Panc1 (cell line): ENCODE results near the gene SERPINF2. TPM values are rescaled to one million over a fixed set of nuclear protein-coding genes. Genes with fewer than 3 reads are reported as not detected.

Experiments
- ATAC-seq: fragments of 200-7000 bp; cut with Tn5 transposase; 2 replicates; pipeline ENCODE4 v1.9.1; 2020; ENCODE audit warnings: mild to moderate bottlenecking, moderate library complexity
- BruUV-seq: library from RNA; stranded (reverse); fragments of 400-500 nt; replicated peaks from 2 replicates; lab custom pipeline; 2021; lab: Mats Ljungman, UMichigan
- CTCF ChIA-PET: fragments of 300-600 bp; sonication (Branson Sonifier 250); formaldehyde crosslinking; loops from one replicate; lab custom pipeline; 2022; ENCODE audit warnings: antibody characterized with exemption; lab: Charles Lee
- POLR2A ChIA-PET: fragments of 300-600 bp; sonication (Branson Sonifier 250); formaldehyde crosslinking; loops from one replicate; lab custom pipeline; 2022; ENCODE audit warnings: antibody characterized with exemption; lab: Charles Lee
- DNase-seq: peaks from one replicate; pipeline ENCODE4 v3.0.0-alpha.2; 2010; ENCODE audit warnings: low read depth, low spot score
- H3K27ac ChIP-seq: 2 replicates; pipeline ENCODE4 v1.5.1; 2011; ENCODE audit warnings: mild to moderate bottlenecking, low read length, inconsistent platforms
- H3K27me3 ChIP-seq: fragments of 200-500 bp; sonication (Bioruptor generic); 2 replicates; pipeline ENCODE4 v1.6.0; 2014; ENCODE audit warnings: low read length, inconsistent platforms; ENCODE audit not compliant: control insufficient read depth, insufficient read depth
- H3K36me3 ChIP-seq: fragments of 200-500 bp; sonication (Bioruptor generic); 2 replicates; pipeline ENCODE4 v1.5.1; 2014; ENCODE audit warnings: inconsistent platforms, mild to moderate bottlenecking, low read length, moderate library complexity; ENCODE audit not compliant: control insufficient read depth, insufficient read depth
- H3K4me1 ChIP-seq: 2 replicates; pipeline ENCODE4 v1.5.1; 2011; ENCODE audit warnings: inconsistent platforms, mild to moderate bottlenecking, low read length, moderate library complexity; ENCODE audit not compliant: control insufficient read depth, insufficient read depth
- H3K4me3 ChIP-seq, 2 experiments: 2 replicates each; pipeline ENCODE4 v1.5.1; 2011 to 2012; ENCODE audit warnings: low read depth in 2 of 2, low read length in 2 of 2, mild to moderate bottlenecking in 2 of 2, inconsistent platforms in 1 of 2, moderate library complexity in 1 of 2
- H3K9me3 ChIP-seq: fragments of 200-500 bp; sonication (Bioruptor generic); 2 replicates; pipeline ENCODE4 v1.5.1; 2014; ENCODE audit warnings: low read depth, mild to moderate bottlenecking, inconsistent platforms, low read length, moderate library complexity; ENCODE audit not compliant: control insufficient read depth, insufficient read depth
- POLR2AphosphoS5 ChIP-seq: IDR thresholded peaks from 2 replicates; pipeline ENCODE4 v1.6.1; 2012; ENCODE audit warnings: mild to moderate bottlenecking, low read depth, low read length, moderate library complexity
- SIN3A ChIP-seq: IDR thresholded peaks from 2 replicates; pipeline ENCODE4 v1.6.1; 2012; ENCODE audit warnings: low read depth, mild to moderate bottlenecking, low read length, moderate library complexity, borderline replicate concordance; ENCODE audit not compliant: insufficient read depth
- TCF7L2 ChIP-seq: IDR thresholded peaks from 2 replicates; pipeline ENCODE4 v1.6.1; 2011; ENCODE audit warnings: mild to moderate bottlenecking, low read depth, low read length, inconsistent platforms
- in situ Hi-C: cut with HindIII; loops from 2 replicates; pipeline ENCODE4 v1.10.0; 2016; ENCODE audit warnings: low sequenced_read_pairs, low pct_unique_long_range_greater_than_20kb
- intact Hi-C: fragments of 100-400 bp; cut with micrococcal nuclease; formaldehyde crosslinking; loops from one replicate; pipeline ENCODE4 v1.10.0; 2022; ENCODE audit not compliant: unreplicated experiment
- total RNA-seq: library from RNA; stranded (reverse); gene quantifications from one replicate; pipeline ENCODE4 v1.2.1, GENCODE V29; 2021; ENCODE audit not compliant: unreplicated experiment
- TF ChIP-seq, protein P1 (sequence below): fragments of 450-650 bp; IDR thresholded peaks from 2 replicates; pipeline ENCODE4 v1.5.1; 2017; ENCODE audit warnings: mild to moderate bottlenecking
- TF ChIP-seq, protein P2 (sequence below), 2 experiments: IDR thresholded peaks; 2 replicates each; pipeline ENCODE4 v1.6.1; 2011 to 2012; ENCODE audit warnings: low read depth in 2 of 2, control low read depth in 1 of 2, low read length in 1 of 2, mild to moderate bottlenecking in 1 of 2, moderate library complexity in 1 of 2; ENCODE audit not compliant: insufficient read depth in 1 of 2

The SERPINF2 gene
- total RNA-seq, 1 experiment from 2014 or later = 0.77 TPM

DNA sequence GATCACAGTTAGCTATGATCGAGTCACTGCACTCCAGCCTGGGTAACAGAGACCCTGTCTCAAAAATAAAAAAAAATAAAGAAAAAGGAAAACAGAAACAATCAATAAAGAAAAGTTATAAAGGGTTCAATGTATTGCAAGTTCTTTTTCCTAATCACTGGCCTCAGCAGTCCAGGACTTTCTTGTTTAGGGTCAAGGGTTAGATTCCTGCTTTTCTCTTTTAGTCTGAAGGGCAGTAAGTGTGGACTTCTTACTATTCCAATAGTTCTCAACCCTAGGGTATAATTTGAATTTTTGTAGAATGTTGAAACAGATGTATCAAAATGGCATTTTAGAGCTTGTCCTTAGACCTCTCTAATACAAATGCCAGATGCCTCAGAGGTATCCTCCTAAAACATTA lies 59.8 kb downstream of the SERPINF2 start:
- in situ Hi-C loops = no loop called here
- no TSS peak for BruUV-seq
- no peak for ATAC-seq

DNA sequence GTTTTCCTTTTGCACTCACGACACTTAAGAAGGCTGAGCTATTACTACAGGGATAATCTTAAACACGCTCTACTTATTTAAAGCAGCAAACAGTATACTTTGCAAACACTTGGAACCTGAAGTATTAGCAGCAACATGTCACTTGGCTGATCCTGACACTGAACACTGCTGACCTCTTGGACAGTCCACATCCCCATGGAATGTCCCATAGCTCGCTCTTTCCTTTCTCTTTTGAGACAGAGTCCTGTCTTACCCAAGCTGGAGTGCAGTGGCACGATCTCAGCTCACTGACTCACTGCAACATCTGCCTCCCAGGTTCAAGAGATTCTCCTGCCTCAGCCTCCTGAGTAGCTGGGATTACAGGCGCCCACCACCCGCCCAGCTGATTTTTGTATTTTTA lies 60.6 kb downstream of the SERPINF2 start:
- intact Hi-C loops = no loop called here
- ChIA-PET POLR2A (no interaction called here), CTCF (no interaction called here)

More for the DNA sequence above, 59.8 kb downstream of the SERPINF2 start:
- Histone ChIP-seq H3K4me1 (no peaks in the 10 kb centered on the region), H3K36me3 (no peaks in the 10 kb centered on the region; the same call in 1 of the 2 replicates), H3K4me3 (no peak overlapping the region), H3K9me3 (no peaks in the 10 kb centered on the region), H3K27ac (no peak overlapping the region), H3K27me3 (no peaks in the 10 kb centered on the region)
- CTCF ChIA-PET = no interaction called here
- no peak for DNase-seq
- intact Hi-C loops = no loop called here
- POLR2A ChIA-PET = no interaction called here
- TF ChIP-seq TCF7L2 = no peak
- no peak for TF ChIP-seq SIN3A
- TF ChIP-seq, protein P1, sequence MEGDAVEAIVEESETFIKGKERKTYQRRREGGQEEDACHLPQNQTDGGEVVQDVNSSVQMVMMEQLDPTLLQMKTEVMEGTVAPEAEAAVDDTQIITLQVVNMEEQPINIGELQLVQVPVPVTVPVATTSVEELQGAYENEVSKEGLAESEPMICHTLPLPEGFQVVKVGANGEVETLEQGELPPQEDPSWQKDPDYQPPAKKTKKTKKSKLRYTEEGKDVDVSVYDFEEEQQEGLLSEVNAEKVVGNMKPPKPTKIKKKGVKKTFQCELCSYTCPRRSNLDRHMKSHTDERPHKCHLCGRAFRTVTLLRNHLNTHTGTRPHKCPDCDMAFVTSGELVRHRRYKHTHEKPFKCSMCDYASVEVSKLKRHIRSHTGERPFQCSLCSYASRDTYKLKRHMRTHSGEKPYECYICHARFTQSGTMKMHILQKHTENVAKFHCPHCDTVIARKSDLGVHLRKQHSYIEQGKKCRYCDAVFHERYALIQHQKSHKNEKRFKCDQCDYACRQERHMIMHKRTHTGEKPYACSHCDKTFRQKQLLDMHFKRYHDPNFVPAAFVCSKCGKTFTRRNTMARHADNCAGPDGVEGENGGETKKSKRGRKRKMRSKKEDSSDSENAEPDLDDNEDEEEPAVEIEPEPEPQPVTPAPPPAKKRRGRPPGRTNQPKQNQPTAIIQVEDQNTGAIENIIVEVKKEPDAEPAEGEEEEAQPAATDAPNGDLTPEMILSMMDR = no peak
- TF ChIP-seq POLR2AphosphoS5 = no peak
- TF ChIP-seq, protein P2, sequence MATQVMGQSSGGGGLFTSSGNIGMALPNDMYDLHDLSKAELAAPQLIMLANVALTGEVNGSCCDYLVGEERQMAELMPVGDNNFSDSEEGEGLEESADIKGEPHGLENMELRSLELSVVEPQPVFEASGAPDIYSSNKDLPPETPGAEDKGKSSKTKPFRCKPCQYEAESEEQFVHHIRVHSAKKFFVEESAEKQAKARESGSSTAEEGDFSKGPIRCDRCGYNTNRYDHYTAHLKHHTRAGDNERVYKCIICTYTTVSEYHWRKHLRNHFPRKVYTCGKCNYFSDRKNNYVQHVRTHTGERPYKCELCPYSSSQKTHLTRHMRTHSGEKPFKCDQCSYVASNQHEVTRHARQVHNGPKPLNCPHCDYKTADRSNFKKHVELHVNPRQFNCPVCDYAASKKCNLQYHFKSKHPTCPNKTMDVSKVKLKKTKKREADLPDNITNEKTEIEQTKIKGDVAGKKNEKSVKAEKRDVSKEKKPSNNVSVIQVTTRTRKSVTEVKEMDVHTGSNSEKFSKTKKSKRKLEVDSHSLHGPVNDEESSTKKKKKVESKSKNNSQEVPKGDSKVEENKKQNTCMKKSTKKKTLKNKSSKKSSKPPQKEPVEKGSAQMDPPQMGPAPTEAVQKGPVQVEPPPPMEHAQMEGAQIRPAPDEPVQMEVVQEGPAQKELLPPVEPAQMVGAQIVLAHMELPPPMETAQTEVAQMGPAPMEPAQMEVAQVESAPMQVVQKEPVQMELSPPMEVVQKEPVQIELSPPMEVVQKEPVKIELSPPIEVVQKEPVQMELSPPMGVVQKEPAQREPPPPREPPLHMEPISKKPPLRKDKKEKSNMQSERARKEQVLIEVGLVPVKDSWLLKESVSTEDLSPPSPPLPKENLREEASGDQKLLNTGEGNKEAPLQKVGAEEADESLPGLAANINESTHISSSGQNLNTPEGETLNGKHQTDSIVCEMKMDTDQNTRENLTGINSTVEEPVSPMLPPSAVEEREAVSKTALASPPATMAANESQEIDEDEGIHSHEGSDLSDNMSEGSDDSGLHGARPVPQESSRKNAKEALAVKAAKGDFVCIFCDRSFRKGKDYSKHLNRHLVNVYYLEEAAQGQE (IDR thresholded peaks at IDR 0.05; ENCODE audit: insufficient read depth in 1 of 2, low read depth in 2 of 2, low read length in 1 of 2) = no peak

More for the DNA sequence above, 60.6 kb downstream of the SERPINF2 start:
- in situ Hi-C loops = no loop called here
- Histone ChIP-seq H3K4me3 (no peak overlapping the region), H3K36me3 (no peaks in the 10 kb centered on the region; the same call in 1 of the 2 replicates), H3K9me3 (no peaks in the 10 kb centered on the region), H3K27me3 (no peaks in the 10 kb centered on the region), H3K4me1 (no peaks in the 10 kb centered on the region), H3K27ac (no peak overlapping the region)
- ATAC-seq = no peak
- no TSS peak for BruUV-seq
- TF ChIP-seq, protein P2 (IDR thresholded peaks at IDR 0.05; ENCODE audit: insufficient read depth in 1 of 2, low read depth in 2 of 2, low read length in 1 of 2) = no peak
- TF ChIP-seq, protein P1 = no peak
- TF ChIP-seq TCF7L2 (no peak), SIN3A (no peak), POLR2AphosphoS5 (no peak)
- no peak for DNase-seq
